SK-N-SH (cell line): ENCODE measurements around the gene PSME2. TPM values are rescaled to one million over a fixed set of nuclear protein-coding genes. Genes with fewer than 3 reads are reported as not detected.

Experiments used
- CTCF ChIA-PET: fragments of 300-600, 350-600 bp; formaldehyde crosslinking; extraction: SDS; loops from one replicate; lab custom pipeline; 2021; lab: Yijun Ruan, JAX
- POLR2A ChIA-PET: fragments of 350-600 bp; sonication (Branson Sonifier 250); formaldehyde crosslinking; extraction: SDS; loops from one replicate; lab custom pipeline; 2020; ENCODE audit warnings: antibody characterized with exemption, inconsistent platforms; lab: Yijun Ruan, JAX
- DNase-seq: peaks from one replicate; pipeline ENCODE4 v3.0.0; 2012
- H2AFZ ChIP-seq: fragments of 200-600 bp; sonication (generic); 2 replicates; pipeline ENCODE4 v1.8.1; 2016; ENCODE audit warnings: antibody characterized with exemption, mild to moderate bottlenecking, low read depth
- H3F3A ChIP-seq: fragments of 200-600 bp; sonication (generic); replicated peaks from 2 replicates; pipeline ENCODE3; 2016; ENCODE audit warnings: antibody characterized with exemption, mild to moderate bottlenecking; ENCODE audit not compliant: insufficient read depth
- H3K27ac ChIP-seq, 2 experiments: fragments of 200-500 bp in 1 of 2; fragments of 200-600 bp in 1 of 2; sonication (Bioruptor generic) in 1 of 2; sonication (generic), shearing (Covaris generic) in 1 of 2; 2 replicates each; pipeline versions ENCODE4 v1.5.1 to v1.6.1; 2014 to 2016; ENCODE audit warnings: low read depth in 2 of 2, inconsistent platforms in 1 of 2, low read length in 1 of 2, mild to moderate bottlenecking in 1 of 2, mixed read lengths in 1 of 2
- H3K27me3 ChIP-seq: fragments of 200-600 bp; sonication (generic), shearing (Covaris generic); 2 replicates; pipeline ENCODE4 v1.6.1; 2016; ENCODE audit warnings: mixed run types; ENCODE audit not compliant: insufficient read depth
- H3K36me3 ChIP-seq, 2 experiments: fragments of 200-500 bp in 1 of 2; fragments of 200-600 bp in 1 of 2; sonication (Bioruptor generic) in 1 of 2; sonication (generic) in 1 of 2; replicated peaks in 1 of 2; 2 replicates each; pipeline versions ENCODE3 to v1.5.1; 2014 to 2016; ENCODE audit warnings: low read length in 1 of 2, mild to moderate bottlenecking in 1 of 2; ENCODE audit not compliant: insufficient read depth in 2 of 2, control insufficient read depth in 1 of 2
- H3K4me1 ChIP-seq, 2 experiments: fragments of 200-500 bp in 1 of 2; fragments of 200-600 bp in 1 of 2; sonication (Bioruptor generic) in 1 of 2; sonication (generic), shearing (Covaris generic) in 1 of 2; 2 replicates each; pipeline versions ENCODE4 v1.5.1 to v1.6.1; 2014 to 2016; ENCODE audit warnings: low read depth in 1 of 2, low read length in 1 of 2, mixed run types in 1 of 2; ENCODE audit not compliant: insufficient read depth in 2 of 2, control insufficient read depth in 1 of 2
- H3K4me2 ChIP-seq: fragments of 200-600 bp; sonication (generic), shearing (Covaris generic); 2 replicates; pipeline ENCODE4 v1.6.1; 2017; ENCODE audit warnings: mixed run types
- H3K4me3 ChIP-seq, 2 experiments: fragments of 200-500 bp in 1 of 2; fragments of 200-600 bp in 1 of 2; sonication (Bioruptor generic) in 1 of 2; sonication (generic), shearing (Covaris generic) in 1 of 2; 2 replicates each; pipeline versions ENCODE4 v1.5.1 to v1.8.1; 2014 to 2016; ENCODE audit warnings: low read depth in 2 of 2, inconsistent platforms in 1 of 2, low read length in 1 of 2, mild to moderate bottlenecking in 1 of 2, mixed read lengths in 1 of 2, moderate library complexity in 1 of 2
- H3K79me2 ChIP-seq: fragments of 200-600 bp; sonication (generic); 2 replicates; pipeline ENCODE4 v1.8.1; 2017; ENCODE audit warnings: mild to moderate bottlenecking; ENCODE audit not compliant: insufficient read depth
- H3K9ac ChIP-seq: fragments of 200-600 bp; sonication (generic); 2 replicates; pipeline ENCODE4 v1.6.1; 2017; ENCODE audit warnings: mixed run types
- H3K9me2 ChIP-seq: fragments of 200-600 bp; sonication (generic); 2 replicates; pipeline ENCODE4 v1.6.1; 2017; ENCODE audit warnings: mixed run types
- H3K9me3 ChIP-seq: fragments of 200-600 bp; sonication (generic); 2 replicates; pipeline ENCODE4 v1.6.1; 2017; ENCODE audit warnings: mixed run types, mild to moderate bottlenecking, moderate library complexity
- H4K20me1 ChIP-seq: fragments of 200-600 bp; sonication (generic); 2 replicates; pipeline ENCODE4 v1.6.1; 2017; ENCODE audit warnings: mild to moderate bottlenecking, mixed run types; ENCODE audit not compliant: insufficient read depth
- CHD2 ChIP-seq: fragments of 150-350 bp; IDR thresholded peaks from 2 replicates; pipeline ENCODE4 v1.6.1; 2018; ENCODE audit warnings: low read length; ENCODE audit not compliant: partially characterized antibody
- FOXJ3 ChIP-seq: sonication (generic); formaldehyde crosslinking; IDR thresholded peaks from 2 replicates; pipeline ENCODE4 v1.5.1; 2020; ENCODE audit warnings: mild to moderate bottlenecking, missing genetic modification reagents
- FOXM1 ChIP-seq: IDR thresholded peaks from 2 replicates; pipeline ENCODE4 v1.4.0; 2012; ENCODE audit warnings: low read depth, mild to moderate bottlenecking
- GABPA ChIP-seq: IDR thresholded peaks from 2 replicates; pipeline ENCODE4 v1.4.0; 2012; ENCODE audit warnings: low read depth, mild to moderate bottlenecking
- GATA2 ChIP-seq: sonication (generic); formaldehyde crosslinking; IDR thresholded peaks from 2 replicates; pipeline ENCODE4 v1.5.0; 2020; ENCODE audit warnings: mild to moderate bottlenecking, missing genetic modification reagents
- JUND ChIP-seq: IDR thresholded peaks from 2 replicates; pipeline ENCODE4 v1.4.0; 2012
- MXI1 ChIP-seq: IDR thresholded peaks from 2 replicates; pipeline ENCODE4 v1.6.1; 2012; ENCODE audit warnings: mild to moderate bottlenecking, low read depth, low read length, improper control_type of control experiment
- NFIC ChIP-seq: IDR thresholded peaks from 2 replicates; pipeline ENCODE4 v1.4.0; 2012; ENCODE audit warnings: borderline replicate concordance
- RAD21 ChIP-seq: IDR thresholded peaks from 2 replicates; pipeline ENCODE4 v1.6.1; 2012; ENCODE audit warnings: mild to moderate bottlenecking, low read length
- RFX5 ChIP-seq: IDR thresholded peaks from 2 replicates; pipeline ENCODE4 v1.6.1; 2012; ENCODE audit warnings: mild to moderate bottlenecking, improper control_type of control experiment, low read length
- RXRA ChIP-seq: IDR thresholded peaks from 2 replicates; pipeline ENCODE4 v1.4.0; 2012; ENCODE audit warnings: low read depth, mild to moderate bottlenecking, borderline replicate concordance
- TCF12 ChIP-seq: IDR thresholded peaks from 2 replicates; pipeline ENCODE4 v1.4.0; 2012
- TEAD4 ChIP-seq: IDR thresholded peaks from 2 replicates; pipeline ENCODE4 v1.4.0; 2012; ENCODE audit warnings: mild to moderate bottlenecking, borderline replicate concordance; ENCODE audit not compliant: insufficient read depth
- whole genome bisulfite sequencing: methylation state at CpG from one replicate; pipeline ENCODE4 v1.1.6; 2017; ENCODE audit warnings: low lambda C conversion rate; 5-methylcytosine and 5-hydroxymethylcytosine counted together
- polyA plus RNA-seq, 3 experiments: library from polyadenylated mRNA; depleted of rRNA; stranded (reverse); fragments of >200 nt; gene quantifications; 2 replicates each; pipeline ENCODE4 v1.2.3, GENCODE V29; 2012
- TF ChIP-seq, protein P1 (sequence below): IDR thresholded peaks from 2 replicates; pipeline ENCODE4 v1.6.1; 2012; ENCODE audit warnings: mild to moderate bottlenecking, low read depth, low read length, moderate library complexity
- TF ChIP-seq, protein P2 (sequence below): IDR thresholded peaks from 2 replicates; pipeline ENCODE4 v1.4.0; 2012; ENCODE audit warnings: low read depth, borderline replicate concordance
- TF ChIP-seq, protein P3 (sequence below): fragments of 200-600 bp; sonication (generic); IDR thresholded peaks from 2 replicates; pipeline ENCODE4 v1.6.1; 2017; ENCODE audit warnings: antibody characterized with exemption, mild to moderate bottlenecking, moderate library complexity
- TF ChIP-seq, protein P4 (sequence below): IDR thresholded peaks from 2 replicates; pipeline ENCODE4 v1.4.0; 2012; ENCODE audit warnings: low read depth, borderline replicate concordance

PSME2 gene
- polyA plus RNA-seq, 1 of the 3 experiments (the other 2 are of a cell fraction), result 147 TPM

GRCh38 chr14:24127673-24128072 is 18.7 kb downstream of the PSME2 start:
- Histone ChIP-seq H2AFZ (no peak overlapping the region), H3K27ac (no peak overlapping the region), H3K79me2 (no peaks in the 10 kb centered on the region), H3K27me3 (no peaks in the 10 kb centered on the region), H3K9me3 (no peaks in the 10 kb centered on the region), H4K20me1 (no peaks in the 10 kb centered on the region), H3K4me1 (peaks cover 0 to 8% of the 10 kb centered on the region in 2 experiments; a peak in 1 of 4 replicates), H3K9ac (no peak overlapping the region), H3F3A (peaks cover 6% of the 10 kb centered on the region), H3K9me2 (no peaks in the 10 kb centered on the region), H3K4me2 (no peak overlapping the region), H3K36me3 (peaks cover 0 to 1% of the 10 kb centered on the region in 2 experiments)
- WGBS, result 100% methylated on average over 2 of the region's 2 CpGs
- POLR2A ChIA-PET, result interaction anchor here (2.6 kb wide), 1 partner anchor 8 kb away, joined by 12 read pairs; the partner anchor contains the start of gene PSME1
- CTCF ChIA-PET, result interaction anchor here (1.2 to 1.8 kb wide), 2 partner anchors 19 to 69 kb away, joined by 4 to 5 read pairs; no protein-coding TSS in a partner anchor
- DNase-seq, result no peak
- no peak for TF ChIP-seq RFX5
- TF ChIP-seq, all 33 proteins: peak for 0
- H3K4me3 ChIP-seq, result no peak overlapping the region

DNA sequence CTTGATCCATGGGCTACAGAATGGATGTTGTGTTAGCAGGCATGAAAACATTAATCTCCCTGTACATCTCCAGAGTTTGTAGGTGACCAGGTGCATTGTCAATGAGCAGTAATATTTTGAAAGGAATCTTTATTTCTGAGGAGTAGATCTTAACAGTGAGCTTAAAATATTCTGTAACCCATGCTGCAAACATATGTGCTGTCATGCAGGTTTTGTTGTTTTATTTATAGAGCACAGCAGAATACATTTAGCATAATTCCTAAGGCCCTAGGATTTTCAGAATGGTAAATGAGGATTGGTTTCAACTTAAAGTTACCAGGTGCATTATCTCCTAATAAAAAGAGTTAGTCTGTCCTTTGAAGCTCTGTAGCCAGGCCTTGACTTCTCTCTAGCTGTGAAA is 19.5 kb downstream of the PSME2 start:
- H3K4me2 ChIP-seq, result no peak overlapping the region
- peaks cover 0 to 8% of the 10 kb centered on the region in 2 experiments; a peak in 1 of 4 replicates for H3K4me1 ChIP-seq

More for the DNA sequence above, 19.5 kb downstream of the PSME2 start:
- Histone ChIP-seq H3F3A (peaks cover 6% of the 10 kb centered on the region), H3K27me3 (no peaks in the 10 kb centered on the region), H3K79me2 (no peaks in the 10 kb centered on the region), H3K9me3 (no peaks in the 10 kb centered on the region), H3K36me3 (peaks cover 0 to 3% of the 10 kb centered on the region in 2 experiments), H4K20me1 (no peaks in the 10 kb centered on the region), H3K9me2 (no peaks in the 10 kb centered on the region), H3K9ac (no peak overlapping the region), H2AFZ (no peak overlapping the region), H3K27ac (no peak overlapping the region), H3K4me3 (no peak overlapping the region)
- ChIA-PET POLR2A (interaction anchor here (2.6 kb wide), 1 partner anchor 9 kb away, joined by 12 read pairs; the partner anchor contains the start of gene PSME1), CTCF (interaction anchor here (1.2 to 1.8 kb wide), 3 partner anchors 9 to 68 kb away, joined by 4 to 5 read pairs (median 5); partner anchors contain the start of gene PSME1)
- no peak for DNase-seq
- no peak for TF ChIP-seq TEAD4
- TF ChIP-seq FOXJ3 (CRISPR knock-in tag), result no peak
- no peak for TF ChIP-seq GATA2 (CRISPR knock-in tag)
- TF ChIP-seq GABPA, result no peak
- no peak for TF ChIP-seq NFIC
- TF ChIP-seq CHD2, result no peak
- TF ChIP-seq, protein P1, sequence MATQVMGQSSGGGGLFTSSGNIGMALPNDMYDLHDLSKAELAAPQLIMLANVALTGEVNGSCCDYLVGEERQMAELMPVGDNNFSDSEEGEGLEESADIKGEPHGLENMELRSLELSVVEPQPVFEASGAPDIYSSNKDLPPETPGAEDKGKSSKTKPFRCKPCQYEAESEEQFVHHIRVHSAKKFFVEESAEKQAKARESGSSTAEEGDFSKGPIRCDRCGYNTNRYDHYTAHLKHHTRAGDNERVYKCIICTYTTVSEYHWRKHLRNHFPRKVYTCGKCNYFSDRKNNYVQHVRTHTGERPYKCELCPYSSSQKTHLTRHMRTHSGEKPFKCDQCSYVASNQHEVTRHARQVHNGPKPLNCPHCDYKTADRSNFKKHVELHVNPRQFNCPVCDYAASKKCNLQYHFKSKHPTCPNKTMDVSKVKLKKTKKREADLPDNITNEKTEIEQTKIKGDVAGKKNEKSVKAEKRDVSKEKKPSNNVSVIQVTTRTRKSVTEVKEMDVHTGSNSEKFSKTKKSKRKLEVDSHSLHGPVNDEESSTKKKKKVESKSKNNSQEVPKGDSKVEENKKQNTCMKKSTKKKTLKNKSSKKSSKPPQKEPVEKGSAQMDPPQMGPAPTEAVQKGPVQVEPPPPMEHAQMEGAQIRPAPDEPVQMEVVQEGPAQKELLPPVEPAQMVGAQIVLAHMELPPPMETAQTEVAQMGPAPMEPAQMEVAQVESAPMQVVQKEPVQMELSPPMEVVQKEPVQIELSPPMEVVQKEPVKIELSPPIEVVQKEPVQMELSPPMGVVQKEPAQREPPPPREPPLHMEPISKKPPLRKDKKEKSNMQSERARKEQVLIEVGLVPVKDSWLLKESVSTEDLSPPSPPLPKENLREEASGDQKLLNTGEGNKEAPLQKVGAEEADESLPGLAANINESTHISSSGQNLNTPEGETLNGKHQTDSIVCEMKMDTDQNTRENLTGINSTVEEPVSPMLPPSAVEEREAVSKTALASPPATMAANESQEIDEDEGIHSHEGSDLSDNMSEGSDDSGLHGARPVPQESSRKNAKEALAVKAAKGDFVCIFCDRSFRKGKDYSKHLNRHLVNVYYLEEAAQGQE, result no peak
- TF ChIP-seq TCF12, result no peak
- no peak for TF ChIP-seq FOXM1
- TF ChIP-seq, protein P2, sequence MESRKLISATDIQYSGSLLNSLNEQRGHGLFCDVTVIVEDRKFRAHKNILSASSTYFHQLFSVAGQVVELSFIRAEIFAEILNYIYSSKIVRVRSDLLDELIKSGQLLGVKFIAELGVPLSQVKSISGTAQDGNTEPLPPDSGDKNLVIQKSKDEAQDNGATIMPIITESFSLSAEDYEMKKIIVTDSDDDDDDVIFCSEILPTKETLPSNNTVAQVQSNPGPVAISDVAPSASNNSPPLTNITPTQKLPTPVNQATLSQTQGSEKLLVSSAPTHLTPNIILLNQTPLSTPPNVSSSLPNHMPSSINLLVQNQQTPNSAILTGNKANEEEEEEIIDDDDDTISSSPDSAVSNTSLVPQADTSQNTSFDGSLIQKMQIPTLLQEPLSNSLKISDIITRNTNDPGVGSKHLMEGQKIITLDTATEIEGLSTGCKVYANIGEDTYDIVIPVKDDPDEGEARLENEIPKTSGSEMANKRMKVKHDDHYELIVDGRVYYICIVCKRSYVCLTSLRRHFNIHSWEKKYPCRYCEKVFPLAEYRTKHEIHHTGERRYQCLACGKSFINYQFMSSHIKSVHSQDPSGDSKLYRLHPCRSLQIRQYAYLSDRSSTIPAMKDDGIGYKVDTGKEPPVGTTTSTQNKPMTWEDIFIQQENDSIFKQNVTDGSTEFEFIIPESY, result no peak
- TF ChIP-seq, protein P3, sequence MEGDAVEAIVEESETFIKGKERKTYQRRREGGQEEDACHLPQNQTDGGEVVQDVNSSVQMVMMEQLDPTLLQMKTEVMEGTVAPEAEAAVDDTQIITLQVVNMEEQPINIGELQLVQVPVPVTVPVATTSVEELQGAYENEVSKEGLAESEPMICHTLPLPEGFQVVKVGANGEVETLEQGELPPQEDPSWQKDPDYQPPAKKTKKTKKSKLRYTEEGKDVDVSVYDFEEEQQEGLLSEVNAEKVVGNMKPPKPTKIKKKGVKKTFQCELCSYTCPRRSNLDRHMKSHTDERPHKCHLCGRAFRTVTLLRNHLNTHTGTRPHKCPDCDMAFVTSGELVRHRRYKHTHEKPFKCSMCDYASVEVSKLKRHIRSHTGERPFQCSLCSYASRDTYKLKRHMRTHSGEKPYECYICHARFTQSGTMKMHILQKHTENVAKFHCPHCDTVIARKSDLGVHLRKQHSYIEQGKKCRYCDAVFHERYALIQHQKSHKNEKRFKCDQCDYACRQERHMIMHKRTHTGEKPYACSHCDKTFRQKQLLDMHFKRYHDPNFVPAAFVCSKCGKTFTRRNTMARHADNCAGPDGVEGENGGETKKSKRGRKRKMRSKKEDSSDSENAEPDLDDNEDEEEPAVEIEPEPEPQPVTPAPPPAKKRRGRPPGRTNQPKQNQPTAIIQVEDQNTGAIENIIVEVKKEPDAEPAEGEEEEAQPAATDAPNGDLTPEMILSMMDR, result no peak
- TF ChIP-seq, protein P4, sequence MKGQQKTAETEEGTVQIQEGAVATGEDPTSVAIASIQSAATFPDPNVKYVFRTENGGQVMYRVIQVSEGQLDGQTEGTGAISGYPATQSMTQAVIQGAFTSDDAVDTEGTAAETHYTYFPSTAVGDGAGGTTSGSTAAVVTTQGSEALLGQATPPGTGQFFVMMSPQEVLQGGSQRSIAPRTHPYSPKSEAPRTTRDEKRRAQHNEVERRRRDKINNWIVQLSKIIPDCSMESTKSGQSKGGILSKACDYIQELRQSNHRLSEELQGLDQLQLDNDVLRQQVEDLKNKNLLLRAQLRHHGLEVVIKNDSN, result no peak
- TF ChIP-seq MXI1, result no peak
- TF ChIP-seq JUND, result no peak
- no peak for TF ChIP-seq RXRA
- no peak for TF ChIP-seq RAD21
